Femur (tissue), 1 donor: ENCODE results near the gene TMEM45B.
"Not testable (repeated sequence)": the region's sequence is repeated elsewhere in the genome, so short reads cannot be mapped to it uniquely, and the experiment has no call there.

Experiments
- DNase-seq: peaks from one replicate; pipeline ENCODE4 v3.0.0-alpha.2; 2017

Gene TMEM45B

GRCh38 chr11:129853518-129854231 is 38.0 kb downstream of the TMEM45B start:
- peak; percentile 37 for DNase-seq

- no peak for DNase-seq
These were observed 38.7 kb downstream of the TMEM45B start for GRCh38 chr11:129854232-129854805.

- DNase-seq: no peak
These were observed 39.4 kb downstream of the TMEM45B start for GRCh38 chr11:129855086-129855485.

GRCh38 chr11:129856036-129856435 is 40.4 kb downstream of the TMEM45B start:
- DNase-seq: no peak

GRCh38 chr11:129861702-129862522 is 46.3 kb downstream of the TMEM45B start:
- DNase-seq: peak; percentile 66

- no peak for DNase-seq
These were observed 49.2 kb downstream of the TMEM45B start for GRCh38 chr11:129864811-129865210.

- no peak for DNase-seq
These were observed 50.1 kb downstream of the TMEM45B start for GRCh38 chr11:129865701-129866100.

- DNase-seq: no peak
These were observed 50.7 kb downstream of the TMEM45B start for GRCh38 chr11:129866311-129866710.

- DNase-seq: not testable (repeated sequence)
These were observed 53.0 kb downstream of the TMEM45B start for GRCh38 chr11:129868626-129869025.

GRCh38 chr11:129871914-129872313 is 56.3 kb downstream of the TMEM45B start:
- no peak for DNase-seq

GRCh38 chr11:129880311-129880710 is 64.7 kb downstream of the TMEM45B start:
- DNase-seq: no peak

- DNase-seq: no peak
These were observed 66.0 kb downstream of the TMEM45B start for GRCh38 chr11:129881570-129882170.

GRCh38 chr11:129884581-129884980 is 68.9 kb downstream of the TMEM45B start:
- DNase-seq: no peak

GRCh38 chr11:129885381-129885780 is 69.7 kb downstream of the TMEM45B start:
- no peak for DNase-seq

GRCh38 chr11:129888451-129888850 is 72.8 kb downstream of the TMEM45B start:
- DNase-seq: no peak

GRCh38 chr11:129894278-129895125 is 78.9 kb downstream of the TMEM45B start:
- no peak for DNase-seq

GRCh38 chr11:129895126-129896041 is 79.7 kb downstream of the TMEM45B start, which contains the start of gene NFRKB:
Gene NFRKB, minus strand, starts transcription at chr11:129895578. Its CDS starts 2,729 bp downstream, at chr11:129892849.
- peak; percentile 95 for DNase-seq

- DNase-seq: no peak
These were observed 80.4 kb downstream of the TMEM45B start for GRCh38 chr11:129896062-129896461.

GRCh38 chr11:129905402-129905801 is 89.8 kb downstream of the TMEM45B start:
- DNase-seq: no peak
